PFSK-1 (cell line): ENCODE data around the gene ACVRL1.

Source experiments
- FOXP2 ChIP-seq: optimal IDR thresholded peaks from 2 replicates; pipeline ENCODE3; 2011; ENCODE audit warnings: borderline replicate concordance, control low read depth, inconsistent platforms; ENCODE audit not compliant: insufficient read depth; ENCODE audit errors: extremely low read length, extremely low read depth
- POLR2AphosphoS5 ChIP-seq: IDR thresholded peaks from 2 replicates; pipeline ENCODE4 v1.6.1; 2012; ENCODE audit warnings: low read depth, mild to moderate bottlenecking, control low read depth, low read length, moderate library complexity
- SIN3A ChIP-seq: IDR thresholded peaks from 2 replicates; pipeline ENCODE4 v1.6.1; 2012; ENCODE audit warnings: mild to moderate bottlenecking, low read length, moderate library complexity, borderline replicate concordance; ENCODE audit not compliant: insufficient read depth
- TAF1 ChIP-seq: IDR thresholded peaks from 2 replicates; pipeline ENCODE4 v1.6.1; 2012; ENCODE audit warnings: low read length, control low read depth, borderline replicate concordance; ENCODE audit not compliant: insufficient read depth
- TF ChIP-seq, protein P1 (sequence below), 2 experiments: IDR thresholded peaks; 2 replicates each; pipeline versions ENCODE4 v1.6.1 to v1.8.0; 2011 to 2012; ENCODE audit warnings: low read depth in 2 of 2, low read length in 2 of 2, control low read depth in 1 of 2, inconsistent platforms in 1 of 2, mild to moderate bottlenecking in 1 of 2, moderate library complexity in 1 of 2; ENCODE audit not compliant: insufficient read depth in 1 of 2

The ACVRL1 gene

GRCh38 chr12:51942056-51942455 is 34.8 kb downstream of the ACVRL1 start:
- TF ChIP-seq, protein P1, sequence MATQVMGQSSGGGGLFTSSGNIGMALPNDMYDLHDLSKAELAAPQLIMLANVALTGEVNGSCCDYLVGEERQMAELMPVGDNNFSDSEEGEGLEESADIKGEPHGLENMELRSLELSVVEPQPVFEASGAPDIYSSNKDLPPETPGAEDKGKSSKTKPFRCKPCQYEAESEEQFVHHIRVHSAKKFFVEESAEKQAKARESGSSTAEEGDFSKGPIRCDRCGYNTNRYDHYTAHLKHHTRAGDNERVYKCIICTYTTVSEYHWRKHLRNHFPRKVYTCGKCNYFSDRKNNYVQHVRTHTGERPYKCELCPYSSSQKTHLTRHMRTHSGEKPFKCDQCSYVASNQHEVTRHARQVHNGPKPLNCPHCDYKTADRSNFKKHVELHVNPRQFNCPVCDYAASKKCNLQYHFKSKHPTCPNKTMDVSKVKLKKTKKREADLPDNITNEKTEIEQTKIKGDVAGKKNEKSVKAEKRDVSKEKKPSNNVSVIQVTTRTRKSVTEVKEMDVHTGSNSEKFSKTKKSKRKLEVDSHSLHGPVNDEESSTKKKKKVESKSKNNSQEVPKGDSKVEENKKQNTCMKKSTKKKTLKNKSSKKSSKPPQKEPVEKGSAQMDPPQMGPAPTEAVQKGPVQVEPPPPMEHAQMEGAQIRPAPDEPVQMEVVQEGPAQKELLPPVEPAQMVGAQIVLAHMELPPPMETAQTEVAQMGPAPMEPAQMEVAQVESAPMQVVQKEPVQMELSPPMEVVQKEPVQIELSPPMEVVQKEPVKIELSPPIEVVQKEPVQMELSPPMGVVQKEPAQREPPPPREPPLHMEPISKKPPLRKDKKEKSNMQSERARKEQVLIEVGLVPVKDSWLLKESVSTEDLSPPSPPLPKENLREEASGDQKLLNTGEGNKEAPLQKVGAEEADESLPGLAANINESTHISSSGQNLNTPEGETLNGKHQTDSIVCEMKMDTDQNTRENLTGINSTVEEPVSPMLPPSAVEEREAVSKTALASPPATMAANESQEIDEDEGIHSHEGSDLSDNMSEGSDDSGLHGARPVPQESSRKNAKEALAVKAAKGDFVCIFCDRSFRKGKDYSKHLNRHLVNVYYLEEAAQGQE (IDR thresholded peaks at IDR 0.05; ENCODE audit: insufficient read depth in 1 of 2, low read depth in 2 of 2, low read length in 2 of 2), result no peak
- TF ChIP-seq POLR2AphosphoS5 (no peak), SIN3A (no peak), FOXP2 (no peak), TAF1 (no peak)

GRCh38 chr12:51942501-51943000 is 35.2 kb downstream of the ACVRL1 start:
- TF ChIP-seq, protein P1 (IDR thresholded peaks at IDR 0.05; ENCODE audit: insufficient read depth in 1 of 2, low read depth in 2 of 2, low read length in 2 of 2), result no peak
- TF ChIP-seq POLR2AphosphoS5 (no peak), TAF1 (no peak), FOXP2 (no peak), SIN3A (no peak)

DNA sequence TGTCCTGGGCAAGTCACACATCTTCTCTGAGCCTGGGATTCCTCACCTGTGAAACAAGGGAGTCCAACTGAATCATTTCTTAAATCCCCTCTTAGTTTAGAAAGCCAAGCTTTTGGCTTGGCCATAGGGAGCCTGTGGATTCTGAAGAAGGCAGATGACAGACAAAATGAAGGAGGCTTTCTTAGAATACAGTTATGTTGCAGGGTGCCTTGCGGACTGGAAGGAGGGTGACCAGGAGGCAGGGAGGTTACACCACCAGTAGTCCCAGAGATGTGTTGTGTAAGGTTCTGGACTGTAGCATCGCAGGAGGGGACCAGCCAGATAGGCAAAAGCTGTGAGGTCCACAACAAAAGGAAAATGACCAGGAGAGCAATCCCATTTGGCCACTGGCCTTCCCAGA is 36.0 kb downstream of the ACVRL1 start:
- TF ChIP-seq SIN3A, result no peak
- TF ChIP-seq FOXP2, result no peak
- no peak for TF ChIP-seq TAF1
- TF ChIP-seq, protein P1 (IDR thresholded peaks at IDR 0.05; ENCODE audit: insufficient read depth in 1 of 2, low read depth in 2 of 2, low read length in 2 of 2), result no peak
- no peak for TF ChIP-seq POLR2AphosphoS5

DNA sequence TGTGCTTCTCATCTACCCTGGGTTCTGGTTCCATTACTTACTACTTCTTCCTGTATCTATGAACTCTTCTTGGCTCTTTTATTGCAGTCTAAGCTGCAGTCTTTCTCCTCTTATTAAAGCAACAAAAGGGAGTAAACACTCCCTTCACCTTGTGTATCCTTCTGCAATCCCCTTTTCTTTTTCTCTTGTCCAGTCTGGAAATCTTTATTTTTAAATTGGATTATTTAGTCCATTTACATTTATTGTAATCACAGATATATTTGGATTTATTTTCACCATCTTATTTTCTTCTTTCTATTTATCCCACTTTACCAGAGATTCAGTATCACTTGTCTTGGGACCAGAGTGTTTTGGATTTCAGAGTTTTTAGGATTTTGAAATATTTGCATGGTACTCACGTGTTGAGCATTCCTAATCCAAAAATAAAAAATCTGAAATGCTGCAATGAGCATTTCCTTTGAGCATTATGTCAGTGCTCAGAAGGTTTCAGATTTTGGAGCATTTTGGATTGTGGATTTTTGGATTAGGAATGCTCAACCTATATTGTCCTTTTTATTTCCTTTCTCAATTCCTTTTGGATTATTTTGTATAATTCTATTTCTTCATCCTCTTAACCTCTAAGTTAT is 37.4 kb downstream of the ACVRL1 start:
- TF ChIP-seq FOXP2 (no peak), TAF1 (no peak), POLR2AphosphoS5 (no peak)
- TF ChIP-seq, protein P1 (IDR thresholded peaks at IDR 0.05; ENCODE audit: insufficient read depth in 1 of 2, low read depth in 2 of 2, low read length in 2 of 2), result no peak
